Activated CD4-positive, alpha-beta T cell treated with anti-CD3 and anti-CD28 coated beads, Interleukin-2, amount 50 U/mL, for 24 hours (primary cell): ENCODE data around the gene OR2T4.

Source experiments
- DNase-seq, 2 donors: peaks; one replicate each; pipeline ENCODE4 v3.0.0-alpha.2; 2020; ENCODE audit warnings: low read depth in 1 of 2, low spot score in 1 of 2

OR2T4 gene

GRCh38 chr1:248361121-248361715 lies at the start of gene OR2T4:
TSS of gene OR2T4 (plus strand) at chr1:248361665. CDS start at chr1:248361665, 0 bp downstream.
- no peak for DNase-seq

- no peak for DNase-seq
These were observed 44.7 kb upstream of the OR2T4 start for GRCh38 chr1:248316796-248317195.

GRCh38 chr1:248324468-248324867 lies 37.0 kb upstream of the OR2T4 start, which contains the start of gene OR2M7:
TSS of gene OR2M7 (minus strand) at chr1:248324568. CDS start at chr1:248324568, 0 bp downstream.
- DNase-seq, result no peak

GRCh38 chr1:248343451-248343850 lies 18.0 kb upstream of the OR2T4 start:
- DNase-seq, result no peak

- no peak for DNase-seq
These were observed 13.0 kb upstream of the OR2T4 start, which contains the start of gene OR14C36 for GRCh38 chr1:248348475-248348874. TSS of gene OR14C36 (plus strand) at chr1:248348775. CDS start at chr1:248348775, 0 bp downstream.

GRCh38 chr1:248359415-248359814 lies 2.0 kb upstream of the OR2T4 start:
- no peak for DNase-seq

- no peak for DNase-seq
These were observed 5.1 kb downstream of the OR2T4 start for GRCh38 chr1:248366609-248367008.

- no peak for DNase-seq
These were observed 10.9 kb downstream of the OR2T4 start for GRCh38 chr1:248372394-248372793.

- DNase-seq, result no peak
These were observed 12.3 kb downstream of the OR2T4 start for GRCh38 chr1:248373761-248374160.

GRCh38 chr1:248375446-248375845 lies 14.0 kb downstream of the OR2T4 start, which contains the start of gene OR2T6:
TSS of gene OR2T6 (plus strand) at chr1:248375746. CDS start at chr1:248387609, 11,863 bp downstream.
- DNase-seq, result no peak

GRCh38 chr1:248376916-248377315 lies 15.5 kb downstream of the OR2T4 start:
- no peak for DNase-seq

GRCh38 chr1:248380854-248381253 lies 19.4 kb downstream of the OR2T4 start:
- DNase-seq, result no peak

- DNase-seq, result no peak
These were observed 27.0 kb downstream of the OR2T4 start for GRCh38 chr1:248388426-248388825.

- DNase-seq, result no peak
These were observed 31.6 kb downstream of the OR2T4 start for GRCh38 chr1:248393050-248393449.

- no peak for DNase-seq
These were observed 41.3 kb downstream of the OR2T4 start, which contains the start of gene OR2T1 for GRCh38 chr1:248402748-248403147. TSS of gene OR2T1 (plus strand) at chr1:248403048. CDS start at chr1:248406148, 3,100 bp downstream.

GRCh38 chr1:248404024-248404423 lies 42.6 kb downstream of the OR2T4 start:
- DNase-seq, result no peak

- no peak for DNase-seq
These were observed 45.5 kb downstream of the OR2T4 start for GRCh38 chr1:248406721-248407692.
